HL-60 (cell line): ENCODE data around the gene WNT6.

Source experiments
- DNase-seq, 2 experiments: peaks; one replicate each; pipeline ENCODE4 v3.0.0-alpha.2; 2010 to 2020; ENCODE audit warnings: low read depth in 1 of 2, low spot score in 1 of 2
- H3K27ac ChIP-seq: fragments of 250-450 bp; sonication (Bioruptor Pico); replicated peaks from 2 replicates; pipeline ENCODE4 v1.5.1; 2020; ENCODE audit warnings: mild to moderate bottlenecking, moderate library complexity
- H3K27me3 ChIP-seq: fragments of 250-450 bp; sonication (Bioruptor Pico); 2 replicates; pipeline ENCODE4 v1.5.1; 2021; ENCODE audit warnings: mild to moderate bottlenecking, moderate library complexity; ENCODE audit not compliant: insufficient read depth, poor library complexity, severe bottlenecking
- H3K4me3 ChIP-seq: replicated peaks from 2 replicates; pipeline ENCODE4 v1.5.1; 2011; ENCODE audit warnings: mild to moderate bottlenecking, control low read depth, low read length; ENCODE audit not compliant: insufficient read depth
- CTCF ChIP-seq: IDR thresholded peaks from one replicate; pipeline ENCODE4 v1.5.1; 2011; ENCODE audit warnings: low read length, control low read depth, inconsistent platforms; ENCODE audit not compliant: insufficient read depth
- GABPA ChIP-seq: IDR thresholded peaks from 2 replicates; pipeline ENCODE4 v1.6.1; 2012; ENCODE audit warnings: low read depth
- POLR2AphosphoS5 ChIP-seq: IDR thresholded peaks from 2 replicates; pipeline ENCODE4 v1.6.1; 2012; ENCODE audit warnings: low read depth
- REST ChIP-seq: IDR thresholded peaks from 2 replicates; pipeline ENCODE4 v1.6.1; 2012; ENCODE audit warnings: low read depth; ENCODE audit not compliant: insufficient replicate concordance
- SPI1 ChIP-seq: IDR thresholded peaks from 2 replicates; pipeline ENCODE4 v1.6.1; 2012; ENCODE audit warnings: low read depth, mild to moderate bottlenecking, borderline replicate concordance

Gene WNT6

GRCh38 chr2:218812096-218812815 lies 47.3 kb upstream of the WNT6 start:
- no peak for TF ChIP-seq GABPA
- TF ChIP-seq REST = no peak
- no peak for TF ChIP-seq POLR2AphosphoS5
- no peak for TF ChIP-seq SPI1
- TF ChIP-seq CTCF = no peak
- Histone ChIP-seq H3K4me3 (no peak overlapping the region), H3K27me3 (no peaks in the 10 kb centered on the region), H3K27ac (no peak overlapping the region)
- no peak for DNase-seq

GRCh38 chr2:218812861-218813260 lies 46.7 kb upstream of the WNT6 start:
- H3K27ac ChIP-seq = no peak overlapping the region
- no peak overlapping the region for H3K4me3 ChIP-seq
- no peak for DNase-seq
- no peaks in the 10 kb centered on the region for H3K27me3 ChIP-seq
- no peak for TF ChIP-seq CTCF
- no peak for TF ChIP-seq GABPA
- TF ChIP-seq SPI1 = no peak
- no peak for TF ChIP-seq POLR2AphosphoS5
- TF ChIP-seq REST = no peak

- TF ChIP-seq REST (no peak), SPI1 (no peak), CTCF (no peak), GABPA (no peak), POLR2AphosphoS5 (no peak)
- no peak overlapping the region for H3K27ac ChIP-seq
- no peaks in the 10 kb centered on the region for H3K27me3 ChIP-seq
- no peak overlapping the region for H3K4me3 ChIP-seq
- no peak for DNase-seq
Observed at GRCh38 chr2:218813771-218814460, 45.7 kb upstream of the WNT6 start.
